H1 (cell line): ENCODE results near the gene ACTR6. TPM values are rescaled to one million over a fixed set of nuclear protein-coding genes. Genes with fewer than 3 reads are reported as not detected.

Source experiments
- RAD21 ChIP-seq, 2 experiments: IDR thresholded peaks in 1 of 2; conservative IDR thresholded peaks in 1 of 2; 2 replicates each; pipeline ENCODE4 v1.6.1; 2011; ENCODE audit warnings: low read depth in 2 of 2, low read length in 2 of 2, improper control_type of control experiment in 1 of 2, inconsistent platforms in 1 of 2, mild to moderate bottlenecking in 1 of 2, moderate library complexity in 1 of 2
- polyA plus RNA-seq, 7 experiments: library from polyadenylated mRNA; depleted of rRNA in 3 of 7; stranded (reverse) in 5 of 7; unstranded in 2 of 7; fragments of >200 nt in 5 of 7; fragments of 200-250 nt in 2 of 7; gene quantifications; 1 replicate in 5 of 7; 2 replicates in 1 of 7; 4 replicates in 1 of 7; pipeline versions ENCODE4 v1.2.1 to v1.2.3, GENCODE V29; 2011 to 2013; ENCODE audit warnings: missing spikeins in 2 of 7, mixed read lengths in 2 of 7
- total RNA-seq: library from RNA; stranded (reverse); fragmentation: NEBNext Ultra II Directional; extraction: Animal tissue kit (Norgen Biotek cat#: 25700); gene quantifications from 2 replicates; pipeline ENCODE4 v1.2.1, GENCODE V29; 2021

The ACTR6 gene
- total and polyA plus RNA-seq, 2 of the 8 experiments (the other 6 are each of a cell fraction or from before 2014, with no cell fraction given), result 10.2 to 36.8 TPM

DNA sequence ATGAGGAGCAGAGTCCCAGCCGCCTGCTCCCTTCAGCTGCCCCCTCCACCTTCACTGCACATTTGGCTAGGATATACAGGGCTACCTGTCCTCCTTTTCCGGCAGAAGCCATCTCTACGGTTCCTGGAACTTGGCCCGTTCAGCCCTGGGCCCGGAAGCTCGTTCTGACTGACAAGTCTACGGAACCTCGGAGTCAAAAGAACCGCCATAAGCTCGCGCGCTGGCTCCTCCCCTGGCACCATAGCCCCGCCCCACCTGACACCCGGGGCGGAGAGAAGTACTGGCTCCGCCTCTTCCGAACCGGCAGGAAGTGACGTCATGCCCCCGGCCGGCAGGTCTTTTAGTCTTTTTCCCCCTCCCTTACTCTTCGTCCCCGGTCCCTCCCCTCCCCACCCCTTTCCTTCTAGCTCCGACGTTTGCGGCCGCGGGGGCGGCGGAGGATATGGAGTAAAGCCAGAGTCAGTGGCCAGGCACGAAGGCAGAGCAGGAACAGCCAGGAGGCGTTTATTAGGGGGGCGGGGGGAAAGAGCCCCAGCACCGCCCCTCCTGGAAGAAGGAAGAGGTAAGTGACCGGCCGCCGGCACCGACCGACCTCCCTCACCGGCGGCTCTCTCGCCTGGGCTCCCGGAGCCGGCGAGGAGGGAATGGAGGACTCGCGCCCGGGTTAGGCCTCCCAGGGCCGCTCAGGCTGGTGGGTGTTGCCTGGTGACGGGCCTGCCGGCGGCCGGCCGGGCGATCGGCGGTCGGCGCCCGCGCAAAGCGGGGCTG lies 66.4 kb downstream of the ACTR6 start, which contains the start of the genes DEPDC4 and SCYL2 (continued):
- no peak for TF ChIP-seq RAD21 (IDR thresholded peaks at IDR 0.05 in 1 of 2, conservative IDR thresholded peaks at IDR 0.05 in 1 of 2; ENCODE audit: low read depth in 2 of 2, low read length in 2 of 2)
